GM23338 (cell line): ENCODE data around the gene GALNT9.

Source experiments
- CREB1 ChIP-seq: fragments of 250-450 bp; sonication (Bioruptor Pico); IDR thresholded peaks from 2 replicates; pipeline ENCODE4 v1.5.0; 2020; ENCODE audit warnings: low read depth, mild to moderate bottlenecking, moderate library complexity
- CTCF ChIP-seq, 2 experiments: fragments of 200-600 bp in 1 of 2; sonication (generic) in 1 of 2; conservative IDR thresholded peaks; 2 replicates each; pipeline versions ENCODE4 v1.5.1 to v1.6.1; 2016 to 2017; ENCODE audit warnings: antibody characterized with exemption in 2 of 2, low read depth in 2 of 2, mild to moderate bottlenecking in 2 of 2, moderate library complexity in 1 of 2
- EZH2 ChIP-seq: fragments of 200-600 bp; sonication (generic); IDR thresholded peaks from one replicate; pipeline ENCODE4 v1.8.0; 2017; ENCODE audit warnings: antibody characterized with exemption, mild to moderate bottlenecking, low read depth; ENCODE audit not compliant: unreplicated experiment
- JUNB ChIP-seq: IDR thresholded peaks from one replicate; pipeline ENCODE4 v1.6.1; 2016; ENCODE audit warnings: antibody characterized with exemption; ENCODE audit not compliant: unreplicated experiment
- POLR2AphosphoS5 ChIP-seq: IDR thresholded peaks from 2 replicates; pipeline ENCODE4 v1.6.1; 2016; ENCODE audit warnings: antibody characterized with exemption, low read depth
- REST ChIP-seq: IDR thresholded peaks from one replicate; pipeline ENCODE4 v1.6.1; 2018; ENCODE audit warnings: antibody characterized with exemption; ENCODE audit not compliant: unreplicated experiment
- STAT1 ChIP-seq: IDR thresholded peaks from one replicate; pipeline ENCODE4 v1.6.1; 2016; ENCODE audit warnings: antibody characterized with exemption; ENCODE audit not compliant: unreplicated experiment

- TF ChIP-seq CTCF (conservative IDR thresholded peaks at IDR 0.05; ENCODE audit: low read depth in 2 of 2) (no peak), STAT1 (no peak), REST (no peak), CREB1 (CRISPR knock-in tag) (no peak), POLR2AphosphoS5 (no peak), EZH2 (no peak), JUNB (no peak)
Measured at GRCh38 chr12:132173135-132174014, 156.0 kb downstream of the GALNT9 start.
